HG02759 (cell line): ENCODE data around the gene PPARA.
"Not testable (repeated sequence)": the region's sequence is repeated elsewhere in the genome, so short reads cannot be mapped to it uniquely, and the experiment has no call there.

Experiments
- ATAC-seq: cut with Tn5 transposase; IDR thresholded peaks from one replicate; pipeline ENCODE4 v1.9.1; 2021; ENCODE audit warnings: mild to moderate bottlenecking, moderate library complexity; ENCODE audit not compliant: unreplicated experiment

Gene PPARA

DNA sequence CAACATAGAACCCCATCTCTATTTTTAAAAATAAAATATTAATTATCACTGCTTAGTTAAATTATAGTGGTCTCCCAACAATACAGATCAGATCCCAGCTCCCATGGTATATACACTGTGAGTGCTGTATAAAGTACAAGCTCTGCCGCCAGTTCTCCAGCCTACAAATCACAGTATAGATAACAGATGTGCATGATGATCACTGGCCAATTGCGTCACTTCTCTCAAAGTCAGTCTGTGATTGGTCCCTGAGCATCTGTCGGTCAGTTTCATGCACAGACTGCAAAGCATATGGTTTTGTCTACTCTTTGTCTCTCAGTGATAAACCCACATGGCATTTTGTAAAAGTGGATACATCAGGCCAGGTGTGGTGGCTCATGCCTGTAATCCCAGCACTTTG, 15.7 kb downstream of the PPARA start:
- ATAC-seq: no peak

DNA sequence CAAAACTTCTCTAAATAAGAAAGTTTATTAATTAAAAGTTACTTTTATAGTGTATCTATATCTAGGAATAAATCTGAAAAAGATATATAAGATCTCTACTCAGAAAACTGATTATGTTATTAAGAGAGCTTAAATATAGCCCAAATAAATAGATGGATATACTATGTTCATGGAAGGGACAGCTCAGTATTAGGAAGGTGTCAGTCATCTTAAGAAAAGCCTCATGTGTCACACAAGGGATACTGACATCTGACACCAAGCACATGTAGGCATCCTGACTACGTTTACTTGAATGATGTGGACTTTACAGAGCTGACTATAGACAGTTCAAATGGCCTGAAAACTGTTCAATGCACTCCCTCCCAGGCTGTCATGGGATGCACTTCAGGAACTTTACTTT, 19.3 kb downstream of the PPARA start:
- no peak for ATAC-seq

DNA sequence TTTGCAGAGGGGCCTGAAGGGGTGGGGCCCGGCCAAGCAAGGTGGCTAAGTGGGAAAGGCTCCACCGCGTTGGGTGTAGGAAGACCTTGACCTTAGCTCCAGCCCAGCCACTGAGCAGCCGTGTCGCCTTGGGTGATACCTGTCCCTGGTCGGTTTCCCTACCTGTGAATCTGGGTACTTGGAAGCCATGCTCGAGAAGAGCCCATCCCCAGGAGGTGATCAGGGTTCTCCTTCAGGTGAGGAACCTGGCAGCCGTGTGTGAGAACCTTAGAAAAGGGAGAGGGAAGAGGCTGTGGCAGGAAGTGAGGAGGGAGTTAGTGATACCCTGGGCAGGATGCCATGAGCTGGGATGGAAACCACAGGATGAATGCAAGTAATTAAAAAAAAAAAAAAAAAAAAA, 21.6 kb downstream of the PPARA start:
- ATAC-seq: no peak

DNA sequence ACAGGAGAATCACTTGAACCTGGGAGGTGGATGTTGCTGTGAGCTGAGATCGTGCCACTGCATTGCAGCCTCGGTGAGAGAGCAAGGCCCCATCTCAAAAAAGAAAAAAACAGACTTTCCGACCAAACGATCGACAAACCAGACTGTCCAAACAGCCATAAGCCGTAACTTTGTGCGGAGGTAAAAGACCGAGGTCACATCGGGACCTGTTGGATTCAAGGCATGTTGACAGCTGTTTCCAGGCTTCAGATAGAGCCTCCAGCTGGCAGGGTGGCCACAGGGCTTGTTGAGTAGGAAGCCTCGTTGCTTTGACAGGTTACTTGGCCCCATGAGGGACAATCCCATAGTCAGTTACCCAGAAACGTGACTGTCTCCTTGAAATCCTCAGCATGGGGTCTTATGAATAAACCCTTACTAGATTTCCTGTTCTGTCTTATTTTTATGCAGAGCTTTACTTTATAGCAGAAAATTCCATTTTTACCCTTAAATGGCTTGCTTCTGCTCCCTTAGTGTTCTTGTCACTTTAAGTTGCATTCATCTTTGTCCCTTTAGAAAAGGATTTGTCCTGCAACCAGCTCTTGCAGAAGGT, 22.3 kb downstream of the PPARA start:
- no peak for ATAC-seq

DNA sequence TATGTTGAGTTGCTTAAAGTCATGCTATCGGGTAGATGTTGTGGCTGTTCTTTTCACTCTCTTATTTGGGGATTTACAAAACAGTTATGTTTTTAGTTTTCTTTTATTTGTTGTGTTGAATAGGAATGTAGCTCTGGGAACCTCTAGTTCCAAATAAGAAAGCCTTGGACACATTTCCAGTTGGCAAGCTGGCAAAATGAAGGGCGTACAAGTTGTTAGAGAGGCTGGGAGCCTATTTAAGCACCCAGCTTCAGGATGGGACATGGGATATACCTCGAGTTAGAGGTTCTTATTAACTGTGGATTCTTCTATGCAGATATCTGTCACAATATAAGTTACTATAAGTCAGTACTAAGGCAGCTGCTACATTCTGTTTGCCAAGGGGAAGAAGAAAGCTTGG, 22.8 kb downstream of the PPARA start:
- no peak for ATAC-seq

DNA sequence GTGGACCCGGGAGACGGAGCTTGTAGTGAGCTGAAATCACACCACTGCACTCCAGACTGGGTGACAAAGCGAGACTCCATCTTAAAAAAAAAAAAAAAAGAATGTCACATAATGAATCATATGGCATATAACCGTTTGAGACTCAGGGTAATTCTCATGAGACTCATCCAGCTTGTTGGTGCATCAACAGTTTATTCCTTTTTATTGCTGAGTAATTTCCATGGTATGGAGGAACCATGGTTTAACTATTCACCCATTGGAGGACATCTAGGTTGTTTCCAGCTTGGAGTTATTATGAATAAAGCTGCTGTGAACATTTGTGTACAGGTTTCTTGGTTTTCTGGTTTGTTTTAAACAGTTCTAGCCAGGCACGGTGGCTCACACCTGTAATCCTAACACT, 25.3 kb downstream of the PPARA start:
- no peak for ATAC-seq

DNA sequence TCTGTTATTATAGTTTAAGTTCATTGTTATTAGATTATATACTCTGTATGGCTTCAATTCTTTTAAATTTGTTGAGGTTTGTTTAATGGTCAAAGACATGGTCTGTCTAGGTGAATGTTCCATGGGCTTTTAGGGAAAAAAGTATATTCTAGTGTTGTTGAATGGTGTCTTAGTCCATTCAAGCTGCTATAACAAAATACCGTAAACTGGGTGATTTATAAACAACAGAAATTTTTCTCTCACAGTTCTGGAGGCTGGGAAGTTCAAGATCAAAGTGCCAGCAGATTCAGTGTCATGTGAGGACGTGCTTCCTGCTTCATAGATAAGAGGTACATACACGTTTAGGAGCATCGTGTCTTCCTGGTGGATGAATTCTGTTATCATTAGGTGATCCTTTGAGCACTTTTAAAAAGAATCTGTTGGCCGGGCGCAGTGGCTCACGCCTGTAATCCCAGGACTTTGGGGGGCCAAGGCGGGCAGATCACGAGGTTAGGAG, 26.2 kb downstream of the PPARA start:
- no peak for ATAC-seq

DNA sequence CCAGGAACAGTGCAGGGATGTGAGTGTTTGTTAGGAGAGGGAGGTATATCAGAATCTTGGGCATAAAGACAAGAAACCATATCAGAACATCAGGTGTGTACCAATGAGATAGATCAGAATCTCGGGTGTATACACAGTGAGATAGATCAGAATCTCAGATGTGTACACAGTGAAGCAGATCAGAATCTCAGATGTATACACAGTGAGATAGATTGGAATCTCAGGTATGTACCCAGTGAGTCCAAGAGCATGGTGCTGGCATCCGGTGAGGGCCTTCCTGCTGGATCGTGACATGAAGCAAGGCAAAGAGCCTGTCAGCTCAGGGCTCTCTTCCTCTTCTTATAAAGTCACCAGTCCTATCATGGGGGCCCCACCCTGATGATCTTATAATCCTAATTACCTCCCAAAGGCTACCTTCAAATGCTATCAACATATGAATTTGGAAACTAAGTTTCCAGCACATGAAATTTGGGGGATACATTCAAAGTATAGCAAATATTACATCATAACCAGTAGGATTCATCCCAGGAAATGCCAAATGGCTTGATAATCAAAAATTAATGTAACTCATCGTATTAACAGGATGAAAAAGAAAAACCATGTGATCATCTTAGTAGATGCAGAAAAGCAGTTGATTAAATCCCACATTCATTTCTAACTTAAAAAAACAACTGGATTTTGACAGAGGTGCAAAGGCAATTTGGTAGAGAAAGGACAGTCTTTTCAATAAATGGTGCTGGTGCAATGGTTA, 28.6 kb downstream of the PPARA start:
- ATAC-seq: no peak

DNA sequence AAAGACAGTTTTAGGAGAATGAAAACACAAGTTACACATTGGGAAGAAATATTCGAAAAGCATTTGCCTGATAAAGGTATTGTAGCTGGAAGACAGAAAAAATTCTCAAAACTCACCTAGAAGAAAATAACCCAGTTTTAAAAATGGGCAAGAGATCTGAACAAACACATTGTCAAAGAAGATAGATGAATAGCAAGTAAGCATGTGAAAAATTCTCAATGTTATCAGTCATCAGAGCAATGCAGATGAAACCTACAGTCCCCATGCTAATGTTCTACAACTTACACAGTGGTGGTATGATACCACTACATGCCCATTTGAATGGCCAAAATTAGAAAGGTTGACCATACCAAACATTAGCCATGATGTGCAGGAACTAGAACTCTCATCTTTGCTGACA, 29.4 kb downstream of the PPARA start:
- no peak for ATAC-seq

DNA sequence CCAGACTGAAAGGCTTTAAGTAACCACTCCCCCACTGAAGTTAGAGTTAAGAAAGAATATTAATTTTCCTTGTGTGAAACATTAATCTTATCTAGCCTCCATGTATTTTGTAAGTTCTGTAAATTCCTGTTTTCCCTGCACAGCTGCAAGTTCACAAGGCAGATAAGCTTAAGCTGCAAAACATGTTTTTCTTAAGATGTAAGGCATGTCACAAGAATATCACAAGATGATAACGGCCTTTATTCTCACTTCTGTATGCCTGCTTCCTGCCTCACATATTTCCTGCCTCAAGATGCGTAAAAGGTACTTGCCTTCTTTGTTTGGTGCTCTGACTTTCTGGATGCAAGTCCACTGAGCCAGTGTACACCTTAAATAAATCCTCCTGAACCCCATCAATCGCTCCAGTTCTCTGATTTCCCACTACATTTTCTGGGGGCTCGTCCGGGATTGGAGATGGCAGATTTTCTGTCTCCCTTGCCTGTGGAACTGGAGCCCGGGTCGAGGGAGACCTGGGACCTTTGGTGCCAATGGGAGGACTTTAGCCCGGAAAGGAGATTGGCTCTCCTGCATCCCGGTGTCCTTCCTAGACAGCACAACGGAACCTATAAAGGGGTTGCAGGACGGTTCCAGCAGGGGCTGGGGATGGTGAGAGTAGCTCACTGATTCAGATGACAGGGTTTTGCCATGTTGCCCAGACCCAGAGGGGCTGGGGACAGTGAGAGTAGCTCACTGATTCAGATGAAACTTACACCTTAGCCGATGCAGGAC, 30.2 kb downstream of the PPARA start:
- ATAC-seq: no peak

DNA sequence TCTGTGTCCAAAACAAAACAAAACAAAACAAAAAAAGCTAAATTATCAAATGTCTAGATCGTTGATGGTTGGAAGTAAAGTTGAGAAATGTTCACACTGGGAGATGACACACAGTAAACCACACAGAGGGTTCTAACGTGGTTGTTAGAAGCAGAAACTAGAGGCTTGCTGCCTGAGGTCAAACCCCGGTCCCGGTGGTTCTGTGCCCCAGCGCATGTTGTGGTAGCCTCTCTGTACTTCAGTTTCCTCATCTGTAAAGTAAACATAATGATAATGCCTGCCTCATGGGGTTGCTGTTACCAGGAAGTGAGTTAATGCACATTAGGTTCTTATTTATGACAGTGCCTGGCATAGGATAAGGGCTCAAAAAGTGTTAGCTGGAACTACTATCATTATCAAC, 33.4 kb downstream of the PPARA start:
- no peak for ATAC-seq

DNA sequence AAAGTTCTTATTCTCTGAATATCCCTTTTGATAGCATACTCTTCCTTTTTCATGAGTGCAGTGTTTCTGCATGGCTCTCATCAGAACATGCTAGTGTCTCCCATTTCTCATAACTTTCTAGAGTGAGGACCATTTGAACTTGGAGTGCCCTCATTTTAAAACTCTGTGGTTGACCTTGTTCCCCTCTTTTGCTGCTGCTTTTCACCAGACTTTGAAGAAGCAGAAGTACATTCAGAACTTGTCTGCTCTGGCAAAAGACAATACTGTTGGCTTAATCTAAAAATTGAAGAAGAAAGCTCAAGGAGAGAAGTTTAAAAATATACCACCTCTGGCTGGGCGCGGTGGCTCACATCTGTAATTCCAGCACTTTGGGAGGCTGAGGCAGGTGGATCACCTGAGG, 35.0 kb downstream of the PPARA start:
- ATAC-seq: no peak

DNA sequence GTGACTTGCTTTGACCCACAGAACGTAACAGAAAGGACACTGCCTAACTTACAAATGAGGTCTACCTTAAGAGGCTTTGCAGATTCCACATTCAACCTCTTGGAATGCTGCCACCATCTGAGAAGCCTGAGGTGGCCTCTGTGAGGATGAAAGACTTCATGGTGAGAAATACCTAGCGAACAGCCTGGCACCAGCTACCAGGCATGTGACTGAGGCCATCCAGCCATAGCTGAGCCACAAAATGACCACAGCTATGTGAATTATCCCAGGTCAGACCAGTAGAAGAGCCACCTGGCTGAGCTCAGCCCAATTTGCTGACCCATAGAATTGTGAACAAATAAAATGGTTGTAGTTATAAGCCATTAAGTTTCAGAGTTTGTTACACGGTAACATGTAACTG, 37.5 kb downstream of the PPARA start:
- ATAC-seq: no peak

DNA sequence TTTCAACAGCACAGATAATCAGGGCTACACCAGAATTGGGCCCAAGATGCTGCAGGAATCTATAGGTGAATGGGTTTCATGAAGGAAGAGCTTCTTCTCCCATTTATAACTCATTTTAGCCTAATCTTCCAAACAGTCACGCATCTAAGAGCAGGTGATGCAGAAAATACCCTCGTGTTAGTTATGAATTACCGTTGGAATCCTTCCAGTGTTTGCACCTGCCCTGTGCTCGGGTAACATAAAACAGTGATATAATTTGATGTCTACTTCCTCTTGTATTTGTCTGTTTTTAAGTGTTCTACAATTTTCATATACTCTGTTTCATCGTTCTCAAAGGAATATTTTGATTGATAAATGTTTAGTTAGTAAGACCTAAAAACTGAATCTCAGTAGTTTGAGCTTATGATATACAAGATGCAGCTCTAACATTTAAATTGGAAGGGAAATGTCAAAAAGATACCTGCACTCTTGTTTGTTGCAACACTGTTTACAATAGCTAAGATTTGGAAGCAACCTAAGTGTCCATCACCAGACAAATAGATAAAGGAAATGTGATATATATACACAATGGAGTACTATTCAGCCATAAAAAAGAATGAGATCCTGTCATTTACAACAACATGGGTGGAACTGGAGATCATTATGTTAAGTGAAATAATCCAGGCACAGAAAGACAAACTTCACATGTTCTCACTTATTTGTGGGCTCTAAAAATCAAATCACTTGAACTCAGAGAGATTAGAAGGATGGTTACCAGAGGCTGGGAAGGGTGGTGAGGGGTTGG, 42.1 kb downstream of the PPARA start:
- ATAC-seq: no peak

DNA sequence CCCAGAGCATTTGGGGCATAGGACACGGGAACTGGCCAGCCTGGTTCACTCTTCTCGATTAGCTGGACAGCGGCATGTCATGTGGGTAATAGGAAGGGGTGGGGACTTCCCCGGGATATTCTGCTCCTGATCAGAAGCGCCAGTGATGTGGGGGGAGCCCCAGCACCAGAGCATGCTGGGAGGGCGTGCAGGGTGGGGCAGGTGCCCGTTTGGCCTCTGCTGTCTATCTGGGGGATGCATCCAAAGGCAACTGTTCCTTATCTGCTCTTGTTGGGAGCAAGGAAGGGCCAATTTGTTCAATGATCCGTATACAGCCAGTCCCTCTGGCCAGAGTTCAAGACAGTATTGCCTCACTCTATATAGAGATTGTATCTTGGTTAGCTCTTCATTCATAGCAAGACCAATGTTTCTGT, 43.6 kb downstream of the PPARA start:
- no peak for ATAC-seq

DNA sequence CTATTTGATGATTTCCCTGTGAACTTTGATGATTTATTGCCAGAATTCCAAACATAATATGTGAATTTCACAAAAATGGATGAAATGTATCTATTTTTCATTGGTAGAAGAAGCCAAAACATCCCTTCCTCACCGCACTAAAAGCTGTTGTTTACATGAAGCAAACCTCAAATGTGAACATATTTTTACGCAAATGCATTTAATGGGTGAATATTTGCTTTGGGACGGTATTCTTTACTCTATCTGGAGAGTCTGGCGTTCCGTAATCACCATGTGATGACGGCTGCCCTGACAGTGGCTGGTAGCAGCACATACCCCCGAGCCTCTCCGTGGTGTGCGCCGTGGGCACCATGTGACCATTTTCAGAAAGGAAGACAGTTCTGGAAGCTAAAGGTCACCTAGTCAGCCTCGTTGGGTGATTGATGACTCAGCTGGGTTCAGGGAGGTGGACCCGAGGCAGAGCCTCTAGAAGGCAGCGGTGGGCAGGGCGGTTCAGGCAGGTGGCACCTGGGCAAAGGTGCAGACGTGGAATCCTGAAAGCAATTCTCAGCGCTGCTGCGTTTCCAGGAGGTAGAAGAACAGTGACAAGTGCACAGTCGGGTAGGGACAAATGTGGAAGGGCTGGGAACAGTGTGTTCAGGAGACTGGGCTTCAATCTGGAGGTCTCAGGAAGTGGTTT, 45.3 kb downstream of the PPARA start:
- no peak for ATAC-seq

DNA sequence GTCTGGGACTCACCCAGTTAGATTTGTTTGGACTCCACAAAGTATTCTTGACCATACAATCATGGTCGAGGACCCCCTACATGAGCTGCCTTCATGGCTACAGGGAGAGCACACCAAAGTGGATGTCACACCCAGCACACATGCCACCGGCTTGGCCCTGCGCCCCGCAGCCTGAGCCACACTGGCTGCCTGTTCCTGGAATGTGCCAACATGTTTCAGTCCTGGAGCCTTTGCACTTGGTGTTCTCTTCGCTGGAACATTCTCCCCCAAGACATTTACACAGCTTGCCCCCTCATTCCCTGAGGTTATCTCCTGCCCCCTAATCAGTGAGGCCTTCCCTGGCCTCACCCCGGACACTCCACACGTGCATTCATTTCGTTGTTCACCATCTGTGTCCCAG, 46.0 kb downstream of the PPARA start:
- no peak for ATAC-seq

DNA sequence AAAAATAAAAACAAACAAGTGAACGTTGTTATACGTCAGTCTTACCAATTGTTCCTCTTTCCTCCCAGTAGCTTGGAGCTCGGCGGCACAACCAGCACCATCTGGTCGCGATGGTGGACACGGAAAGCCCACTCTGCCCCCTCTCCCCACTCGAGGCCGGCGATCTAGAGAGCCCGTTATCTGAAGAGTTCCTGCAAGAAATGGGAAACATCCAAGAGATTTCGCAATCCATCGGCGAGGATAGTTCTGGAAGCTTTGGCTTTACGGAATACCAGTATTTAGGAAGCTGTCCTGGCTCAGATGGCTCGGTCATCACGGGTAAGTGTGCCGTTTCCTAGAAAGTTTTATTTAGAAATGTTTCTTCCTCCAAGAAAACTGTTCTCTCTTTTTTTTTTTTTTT, 47.9 kb downstream of the PPARA start:
- no peak for ATAC-seq

DNA sequence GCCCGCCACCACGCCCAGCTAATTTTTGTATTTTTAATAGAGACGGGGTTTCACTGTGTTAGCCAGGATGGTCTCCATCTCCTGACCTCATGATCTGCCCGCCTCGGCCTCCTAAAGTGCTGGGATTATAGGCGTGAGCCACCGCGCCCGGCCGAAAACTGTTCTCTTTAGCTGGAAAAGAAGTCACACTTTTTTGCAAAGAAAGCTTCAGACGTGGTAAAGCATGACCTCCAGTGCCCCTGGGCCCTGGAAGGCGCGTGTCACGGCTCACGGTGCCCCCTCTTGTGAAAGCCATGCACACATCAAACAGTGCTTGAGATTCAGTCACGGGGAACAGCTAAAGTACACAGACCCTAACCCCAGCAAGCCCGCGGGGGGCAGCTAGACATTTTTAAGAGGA, 48.5 kb downstream of the PPARA start:
- not testable (repeated sequence) for ATAC-seq

DNA sequence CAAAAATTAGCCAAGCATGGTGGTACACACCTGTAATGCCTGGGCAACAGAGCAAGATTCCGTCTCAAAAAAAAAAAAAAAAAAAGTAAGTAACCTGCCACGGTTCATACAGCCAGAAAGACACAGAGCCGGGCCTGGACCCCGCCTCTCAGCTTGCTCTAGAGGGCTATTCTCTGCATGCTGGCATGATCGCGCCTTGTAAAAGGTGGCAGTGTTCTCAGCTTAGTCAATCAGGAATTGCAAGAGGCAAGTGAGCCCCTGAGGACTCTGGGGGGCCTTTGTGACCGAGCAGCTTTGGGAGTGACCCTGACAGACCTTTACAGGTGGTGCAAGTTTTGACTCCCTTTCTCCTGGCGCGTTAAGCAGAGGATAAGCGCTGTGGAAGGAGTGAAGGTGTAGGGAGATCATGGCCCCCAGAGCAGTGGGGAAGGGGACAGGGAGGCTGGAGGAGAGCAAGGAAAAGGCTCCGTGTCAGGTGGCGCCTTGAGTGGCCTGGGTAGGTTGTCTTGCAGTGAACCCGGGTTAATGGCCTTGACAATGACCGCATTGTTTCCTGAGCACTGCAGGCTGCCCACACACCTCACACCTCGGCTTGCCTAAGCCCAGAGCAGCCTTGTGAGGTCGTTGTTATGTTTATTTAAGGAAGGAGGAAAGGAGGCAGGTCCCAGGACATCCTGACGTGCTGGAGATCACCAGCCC, 50.9 kb downstream of the PPARA start:
- no peak for ATAC-seq
